Measurements from ENCODE around the gene RSAD2. TPM values are rescaled to one million over a fixed set of nuclear protein-coding genes. Genes with fewer than 3 reads are reported as not detected.
"Not testable (repeated sequence)": the region's sequence is repeated elsewhere in the genome, so short reads cannot be mapped to it uniquely, and the experiment has no call there.

Gene RSAD2
- 4.6 TPM for total RNA-seq
- long read RNA-seq, transcript RSAD2-201 (6 exons, 3,519 nt), result major isoform, 6 of 8 reads
- long read RNA-seq, partial matches to known transcripts, result 0 of 8 reads
- long read RNA-seq, other reads (novel, unspliced or antisense), result 2 of 8 reads

DNA sequence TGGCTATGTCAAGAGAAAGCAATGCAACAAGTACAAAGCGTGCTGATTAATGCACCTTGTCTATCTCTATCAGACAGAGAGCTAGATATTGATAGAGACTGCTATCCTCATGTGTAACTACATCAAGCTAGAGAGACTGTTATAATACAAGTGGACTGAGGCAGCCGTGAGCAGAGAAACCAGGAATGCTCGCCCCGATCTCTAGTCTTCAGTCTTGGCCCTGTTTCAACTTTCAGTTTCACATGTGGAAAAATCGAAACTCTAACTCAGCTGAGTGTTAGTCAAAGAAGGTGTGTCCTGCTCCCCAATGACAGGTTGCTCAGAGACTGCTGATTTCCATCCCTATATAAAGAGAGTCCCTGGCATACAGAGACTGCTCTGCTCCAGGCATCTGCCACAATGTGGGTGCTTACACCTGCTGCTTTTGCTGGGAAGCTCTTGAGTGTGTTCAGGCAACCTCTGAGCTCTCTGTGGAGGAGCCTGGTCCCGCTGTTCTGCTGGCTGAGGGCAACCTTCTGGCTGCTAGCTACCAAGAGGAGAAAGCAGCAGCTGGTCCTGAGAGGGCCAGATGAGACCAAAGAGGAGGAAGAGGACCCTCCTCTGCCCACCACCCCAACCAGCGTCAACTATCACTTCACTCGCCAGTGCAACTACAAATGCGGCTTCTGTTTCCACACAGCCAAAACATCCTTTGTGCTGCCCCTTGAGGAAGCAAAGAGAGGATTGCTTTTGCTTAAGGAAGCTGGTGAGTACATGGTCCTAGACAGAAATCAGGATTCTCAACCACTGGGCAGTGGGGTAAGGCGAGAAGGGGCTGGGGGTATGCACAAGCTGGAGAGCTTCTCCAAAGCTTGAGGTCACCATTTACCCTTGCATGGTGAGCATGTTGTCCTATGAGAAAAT, at the start of gene RSAD2:
RSAD2 (plus strand) TSS at position 376 of the 903 bp plus-strand sequence; CDS start at position 400, 24 bp downstream.
- DNase-seq (ENCODE audit: low spot score), result no peak
- intact Hi-C loops (cut with DNase I), result no loop called here

DNA sequence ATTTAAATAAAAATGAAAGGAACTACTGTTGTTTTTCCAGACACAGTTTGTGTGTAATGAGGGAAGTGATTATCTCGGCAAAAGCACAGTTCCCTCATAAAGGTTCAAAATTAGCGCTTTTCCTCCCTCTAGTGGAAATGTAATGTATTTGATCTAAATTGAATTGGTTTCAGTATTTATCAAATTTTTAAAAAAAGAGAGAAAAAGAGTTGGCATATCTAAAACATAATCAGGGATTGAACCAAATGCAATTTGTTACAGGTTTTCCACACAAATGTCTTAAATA, 49.3 kb upstream of the RSAD2 start:
- intact Hi-C loops (cut with DNase I), result no loop called here

GRCh38 chr2:6831229-6831628, 46.3 kb upstream of the RSAD2 start:
- intact Hi-C loops (cut with DNase I), result no loop called here

More for the DNA sequence above, 49.3 kb upstream of the RSAD2 start:
- no peak for DNase-seq (ENCODE audit: low spot score)

GRCh38 chr2:6832596-6833299, 44.8 kb upstream of the RSAD2 start:
- no peak for DNase-seq (ENCODE audit: low spot score)
- intact Hi-C loops (cut with DNase I), result no loop called here

More at GRCh38 chr2:6831229-6831628, 46.3 kb upstream of the RSAD2 start:
- no peak for DNase-seq (ENCODE audit: low spot score)

DNA sequence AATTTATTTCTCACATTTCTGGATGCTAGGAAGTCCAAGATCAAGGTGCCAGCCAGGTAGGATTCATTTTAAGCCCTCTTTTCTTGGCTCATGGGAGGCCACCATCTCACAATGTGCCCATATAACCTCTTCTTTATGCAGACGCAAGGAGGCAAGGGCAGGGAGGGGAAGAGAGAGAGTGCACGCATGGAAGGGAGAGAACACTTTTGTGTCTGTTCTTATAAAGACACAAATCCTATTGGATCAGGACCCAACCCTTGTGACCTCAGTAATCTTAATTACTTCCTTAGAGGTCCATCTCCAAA, 44.3 kb upstream of the RSAD2 start:
- intact Hi-C loops (cut with DNase I), result no loop called here
- no peak for DNase-seq (ENCODE audit: low spot score)

GRCh38 chr2:6834163-6834562, 43.4 kb upstream of the RSAD2 start:
- intact Hi-C loops (cut with DNase I), result no loop called here
- no peak for DNase-seq (ENCODE audit: low spot score)

- intact Hi-C loops (cut with DNase I), result no loop called here
Measured at GRCh38 chr2:6835467-6835866, 42.1 kb upstream of the RSAD2 start.

GRCh38 chr2:6838673-6839319, 38.8 kb upstream of the RSAD2 start:
- no peak for DNase-seq (ENCODE audit: low spot score)
- intact Hi-C loops (cut with DNase I), result no loop called here

More at GRCh38 chr2:6835467-6835866, 42.1 kb upstream of the RSAD2 start:
- DNase-seq (ENCODE audit: low spot score), result no peak

- DNase-seq (ENCODE audit: low spot score), result no peak
- intact Hi-C loops (cut with DNase I), result no loop called here
Measured at GRCh38 chr2:6841537-6842287, 35.9 kb upstream of the RSAD2 start.

DNA sequence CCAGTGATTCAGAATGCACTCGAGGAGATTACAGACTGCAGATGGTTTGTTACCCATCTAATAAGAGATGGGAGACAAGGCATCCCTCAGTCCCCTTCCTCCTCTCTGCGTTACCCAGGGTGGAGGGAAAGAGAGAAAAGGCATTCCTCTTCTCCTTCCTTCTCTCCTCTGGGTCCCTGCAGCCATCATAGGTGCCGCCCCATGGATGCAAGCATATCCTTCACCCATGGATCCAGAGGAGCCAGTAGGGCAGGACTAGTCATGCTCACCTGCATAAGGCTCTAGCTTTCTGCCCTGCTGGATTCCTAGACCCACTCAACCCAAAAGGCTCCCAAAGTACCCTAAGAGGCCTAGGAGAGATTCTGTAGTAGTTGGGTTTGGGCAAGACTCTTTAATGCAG, 32.3 kb upstream of the RSAD2 start:
- DNase-seq (ENCODE audit: low spot score), result no peak

DNA sequence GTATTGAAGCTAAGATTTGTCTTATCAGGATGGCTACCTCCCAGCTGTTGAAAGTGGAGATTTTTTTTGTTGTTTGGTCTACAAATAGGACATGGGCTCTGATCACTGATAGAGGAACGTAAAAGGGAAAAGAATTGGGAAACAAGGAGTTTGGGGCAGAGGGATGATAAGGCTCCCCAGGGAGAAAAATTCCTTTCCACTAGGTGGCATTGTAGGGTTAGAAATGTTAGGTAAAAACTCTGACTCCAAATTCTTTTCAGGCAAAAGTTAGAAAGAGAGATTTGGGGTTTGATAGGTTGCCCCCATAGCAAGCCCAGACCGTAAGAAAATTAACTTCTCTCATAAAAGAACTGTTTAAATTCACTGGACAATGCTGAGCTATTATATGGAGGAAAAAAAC, 31.7 kb upstream of the RSAD2 start:
- intact Hi-C loops (cut with DNase I), result no loop called here
- DNase-seq (ENCODE audit: low spot score), result no peak

More for the DNA sequence above, 32.3 kb upstream of the RSAD2 start:
- intact Hi-C loops (cut with DNase I), result no loop called here

DNA sequence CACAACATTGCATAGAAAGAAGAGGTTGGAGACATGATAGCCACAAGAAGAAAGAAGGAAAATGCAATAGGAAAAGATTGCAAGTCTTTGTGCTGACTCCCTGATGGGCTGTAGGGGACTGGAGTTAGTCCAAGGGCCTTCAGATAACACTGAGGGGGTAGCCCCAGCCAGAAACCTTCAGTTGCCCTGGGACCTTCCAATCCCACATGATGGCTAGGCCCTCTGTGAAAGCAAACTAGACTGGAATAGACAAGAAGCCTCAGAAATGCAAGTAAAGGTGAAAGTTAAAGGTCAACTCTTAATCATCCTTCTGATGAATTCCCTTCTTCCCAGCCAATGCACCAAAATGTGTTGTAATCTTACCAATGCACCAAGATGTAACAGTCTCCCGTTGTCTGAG, 31.0 kb upstream of the RSAD2 start:
- DNase-seq (ENCODE audit: low spot score), result no peak
- intact Hi-C loops (cut with DNase I), result no loop called here

DNA sequence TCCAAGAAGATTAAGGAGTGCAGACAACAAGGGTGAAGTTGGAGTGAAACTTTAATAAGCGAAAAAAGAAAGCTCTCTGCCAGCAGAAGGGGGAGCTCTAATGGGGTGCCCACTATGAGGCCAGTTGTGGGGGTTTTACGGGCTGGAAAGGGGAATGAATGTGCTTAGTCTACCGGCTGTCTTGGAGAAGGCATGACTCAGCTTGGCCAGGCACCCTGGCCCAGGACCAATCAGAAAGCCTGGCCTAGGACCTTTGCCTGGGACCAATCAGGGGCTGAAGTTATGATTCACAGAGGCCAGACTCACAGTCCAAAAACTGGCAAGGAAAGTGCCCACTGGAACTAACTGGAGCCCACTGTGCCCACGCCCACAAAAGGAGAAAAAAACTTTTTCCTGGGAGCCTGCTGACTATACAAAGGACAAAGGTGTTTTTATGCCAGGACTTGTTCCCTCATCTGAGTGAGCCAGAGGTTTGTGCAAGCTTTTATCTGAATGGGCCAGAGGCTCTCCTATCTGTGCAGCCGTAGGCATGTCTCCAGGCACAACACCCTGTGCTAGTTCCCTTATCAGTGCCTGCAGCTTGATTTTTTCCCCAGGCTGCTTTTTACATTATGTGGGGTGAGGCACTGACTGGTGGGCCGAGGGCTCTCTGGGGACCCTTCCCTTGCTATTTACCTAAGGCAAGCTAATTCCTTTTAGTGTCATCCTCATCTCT, 30.5 kb upstream of the RSAD2 start:
- DNase-seq (ENCODE audit: low spot score), result no peak
- intact Hi-C loops (cut with DNase I), result no loop called here

- DNase-seq (ENCODE audit: low spot score), result no peak
- intact Hi-C loops (cut with DNase I), result no loop called here
Measured at GRCh38 chr2:6852195-6852594, 25.4 kb upstream of the RSAD2 start.

- intact Hi-C loops (cut with DNase I), result no loop called here
- DNase-seq (ENCODE audit: low spot score), result no peak
Measured at GRCh38 chr2:6854416-6854815, 23.2 kb upstream of the RSAD2 start.

GRCh38 chr2:6855860-6856547, 21.6 kb upstream of the RSAD2 start:
- DNase-seq (ENCODE audit: low spot score), result no peak
- intact Hi-C loops (cut with DNase I), result no loop called here

GRCh38 chr2:6856548-6856920, 21.0 kb upstream of the RSAD2 start:
- DNase-seq (ENCODE audit: low spot score), result no peak
- intact Hi-C loops (cut with DNase I), result no loop called here

GRCh38 chr2:6858466-6859027, 19.0 kb upstream of the RSAD2 start:
- intact Hi-C loops (cut with DNase I); DNase-seq (ENCODE audit: low spot score): not testable (repeated sequence)

Data from cardiac septum (tissue), 1 donor.